CD14-positive monocyte (primary cell): ENCODE data around the gene BLCAP. TPM values are rescaled to one million over a fixed set of nuclear protein-coding genes. Genes with fewer than 3 reads are reported as not detected.

Experiments
- DNase-seq, 3 donors: peaks; one replicate each; pipeline ENCODE4 v3.0.0-alpha.2; 2011 to 2022
- H2AFZ ChIP-seq: 2 replicates; pipeline ENCODE4 v1.6.0; 2012; ENCODE audit warnings: mild to moderate bottlenecking, low read depth, low read length, inconsistent platforms; ENCODE audit not compliant: insufficient read depth, poor library complexity, severe bottlenecking
- H3K27ac ChIP-seq, 2 donors: 1 replicate in 1 of 2; 2 replicates in 1 of 2; pipeline ENCODE4 v1.5.1; 2012 to 2013; ENCODE audit warnings: low read length in 2 of 2, control low read depth in 1 of 2, inconsistent platforms in 1 of 2, low read depth in 1 of 2, mild to moderate bottlenecking in 1 of 2
- H3K27me3 ChIP-seq, 2 donors: one replicate each; pipeline versions ENCODE4 v1.6.0 to v1.6.1; 2011 to 2013; ENCODE audit warnings: low read length in 2 of 2; ENCODE audit not compliant: control insufficient read depth in 2 of 2, insufficient read depth in 2 of 2
- H3K36me3 ChIP-seq, 2 donors: replicated peaks in 1 of 2; 1 replicate in 1 of 2; 2 replicates in 1 of 2; pipeline versions ENCODE4 v1.5.1 to v1.6.1; 2012 to 2013; ENCODE audit warnings: low read length in 2 of 2, control low read depth in 1 of 2, inconsistent platforms in 1 of 2, mild to moderate bottlenecking in 1 of 2; ENCODE audit not compliant: insufficient read depth in 2 of 2, control insufficient read depth in 1 of 2
- H3K4me1 ChIP-seq, 2 donors: 1 replicate in 1 of 2; 2 replicates in 1 of 2; pipeline versions ENCODE4 v1.5.1 to v1.6.1; 2012 to 2013; ENCODE audit warnings: low read length in 2 of 2, control low read depth in 1 of 2, inconsistent platforms in 1 of 2, mild to moderate bottlenecking in 1 of 2, moderate library complexity in 1 of 2; ENCODE audit not compliant: insufficient read depth in 2 of 2, control insufficient read depth in 1 of 2
- H3K4me2 ChIP-seq: replicated peaks from 2 replicates; pipeline ENCODE3; 2012; ENCODE audit warnings: low read length, moderate library complexity, mild to moderate bottlenecking; ENCODE audit not compliant: poor library complexity, severe bottlenecking; ENCODE audit errors: extremely low read depth
- H3K4me3 ChIP-seq, 3 experiments: fragments of 200-600 bp in 1 of 3; sonication (generic) in 1 of 3; replicated peaks in 1 of 3; 1 replicate in 2 of 3; 2 replicates in 1 of 3; pipeline ENCODE4 v1.5.1; 2011 to 2013; ENCODE audit warnings: low read length in 3 of 3, mild to moderate bottlenecking in 3 of 3, control low read depth in 2 of 3, low read depth in 2 of 3, inconsistent platforms in 1 of 3, moderate library complexity in 1 of 3
- H3K79me2 ChIP-seq: 2 replicates; pipeline ENCODE4 v1.6.0; 2012; ENCODE audit warnings: mild to moderate bottlenecking, control low read depth, inconsistent platforms, low read length, moderate library complexity; ENCODE audit not compliant: insufficient read depth
- H3K9ac ChIP-seq: 2 replicates; pipeline ENCODE4 v1.6.0; 2017; ENCODE audit warnings: low read length, mild to moderate bottlenecking; ENCODE audit not compliant: insufficient read depth, poor library complexity, severe bottlenecking
- H3K9me3 ChIP-seq, 2 donors: replicated peaks in 1 of 2; 1 replicate in 1 of 2; 2 replicates in 1 of 2; pipeline versions ENCODE4 v1.5.1 to v1.6.1; 2012 to 2013; ENCODE audit warnings: low read length in 2 of 2, control low read depth in 1 of 2; ENCODE audit not compliant: control insufficient read depth in 1 of 2, insufficient read depth in 1 of 2
- H4K20me1 ChIP-seq: 2 replicates; pipeline ENCODE4 v1.6.0; 2012; ENCODE audit warnings: mild to moderate bottlenecking, low read length, control low read depth, moderate library complexity; ENCODE audit not compliant: insufficient read depth
- H3K27ac Mint-ChIP-seq, 7 donors: one replicate each; pipeline ENCODE4 v1.8.0; 2020; ENCODE audit warnings: mild to moderate bottlenecking in 7 of 7, mixed read lengths in 7 of 7, moderate library complexity in 6 of 7, inconsistent platforms in 2 of 7
- H3K27me3 Mint-ChIP-seq, 3 donors: one replicate each; pipeline ENCODE4 v1.8.0; 2021 to 2022; ENCODE audit warnings: low read depth in 3 of 3, mild to moderate bottlenecking in 3 of 3, mixed read lengths in 3 of 3, moderate library complexity in 3 of 3, inconsistent platforms in 1 of 3
- H3K36me3 Mint-ChIP-seq, 2 donors: one replicate each; pipeline ENCODE4 v1.8.0; 2020; ENCODE audit warnings: mixed read lengths in 2 of 2, inconsistent platforms in 1 of 2, mild to moderate bottlenecking in 1 of 2
- H3K4me1 Mint-ChIP-seq: one replicate; pipeline ENCODE4 v1.8.0; 2020; ENCODE audit warnings: mild to moderate bottlenecking, mixed read lengths
- H3K4me3 Mint-ChIP-seq, 2 donors: one replicate each; pipeline ENCODE4 v1.8.0; 2020; ENCODE audit warnings: mild to moderate bottlenecking in 2 of 2, mixed read lengths in 2 of 2, moderate library complexity in 1 of 2
- H3K9me3 Mint-ChIP-seq, 7 donors: one replicate each; pipeline ENCODE4 v1.8.0; 2020 to 2022; ENCODE audit warnings: mixed read lengths in 7 of 7, mild to moderate bottlenecking in 6 of 7, moderate library complexity in 6 of 7, inconsistent platforms in 2 of 7
- CTCF ChIP-seq: fragments of 200-600 bp; IDR thresholded peaks from one replicate; pipeline ENCODE4 v1.8.0; 2022; ENCODE audit warnings: antibody characterized with exemption, mild to moderate bottlenecking
- WGBS: methylation state at CpG from one replicate; pipeline ENCODE4 v1.1.5; 2013; ENCODE audit warnings: missing lambda C conversion rate; ENCODE audit not compliant: insufficient coverage; 5-methylcytosine and 5-hydroxymethylcytosine counted together
- intact Hi-C, 2 donors: fragments of 100-400 bp; cut with micrococcal nuclease; formaldehyde crosslinking; loops; one replicate each; pipeline versions ENCODE4 v1.15.0 to v1.15.1; 2023
- polyA plus RNA-seq, 3 donors: library from polyadenylated mRNA; depleted of rRNA in 1 of 3; unstranded in 2 of 3; stranded (reverse) in 1 of 3; fragments of 300-500 nt in 2 of 3; fragments of >200 nt in 1 of 3; fragmentation: Illumina TruSeq in 2 of 3; gene quantifications; 1 replicate in 2 of 3; 2 replicates in 1 of 3; pipeline ENCODE4 v1.2.3, GENCODE V29; 2012 to 2021

BLCAP gene
- polyA plus RNA-seq, 3 donors = 45.3 to 54.5 (median 53.3) TPM

- intact Hi-C loops = loop anchor here (5.0 to 10.0 kb wide), 3 partner anchors 428 to 658 kb away; no protein-coding TSS in a partner anchor
- Mint-ChIP-seq H3K4me3 (peak overlapping the region in 1 of 2 donors; percentile 68), H3K36me3 (no peaks in the 10 kb centered on the region), H3K4me1 (peaks cover 6% of the 10 kb centered on the region), H3K27ac (no peak overlapping the region), H3K27me3 (peaks cover 40 to 71% (median 41%) of the 10 kb centered on the region in 3 donors), H3K9me3 (peaks cover 0 to 3% (median 0%) of the 10 kb centered on the region in 7 donors)
- TF ChIP-seq CTCF = peak; percentile 93
- no peaks in the 10 kb centered on the region for H4K20me1 ChIP-seq
- peaks cover 9 to 38% of the 10 kb centered on the region in 2 donors for H3K27me3 ChIP-seq
- no peak overlapping the region for H3K4me3 ChIP-seq
- 10% methylated on average over 14 of the region's 34 CpGs for WGBS
- H3K27ac ChIP-seq = no peak overlapping the region
- no peak overlapping the region for H2AFZ ChIP-seq
- H3K36me3 ChIP-seq = no peaks in the 10 kb centered on the region
- DNase-seq = peak in 2 of 3 donors; percentile 15 to 23
- H3K9me3 ChIP-seq = no peaks in the 10 kb centered on the region
- H3K4me2 ChIP-seq = no peak overlapping the region
- no peaks in the 10 kb centered on the region for H3K79me2 ChIP-seq
- H3K4me1 ChIP-seq = no peaks in the 10 kb centered on the region
- H3K9ac ChIP-seq = peak overlapping the region; percentile 15
Measured at GRCh38 chr20:37564388-37565133, 36.9 kb upstream of the BLCAP start.

GRCh38 chr20:37564016-37564387, 36.3 kb upstream of the BLCAP start:
- Histone ChIP-seq H3K27ac (no peak overlapping the region), H2AFZ (no peak overlapping the region), H3K4me3 (no peak overlapping the region), H3K9ac (no peak overlapping the region), H3K79me2 (no peaks in the 10 kb centered on the region), H3K27me3 (peaks cover 9 to 38% of the 10 kb centered on the region in 2 donors), H3K36me3 (no peaks in the 10 kb centered on the region), H3K4me2 (no peak overlapping the region), H4K20me1 (no peaks in the 10 kb centered on the region), H3K4me1 (no peaks in the 10 kb centered on the region), H3K9me3 (no peaks in the 10 kb centered on the region)
- Mint-ChIP-seq H3K9me3 (peaks cover 0 to 1% (median 0%) of the 10 kb centered on the region in 7 donors), H3K27ac (no peak overlapping the region), H3K27me3 (peaks cover 40 to 72% (median 41%) of the 10 kb centered on the region in 3 donors), H3K36me3 (no peaks in the 10 kb centered on the region), H3K4me3 (no peak overlapping the region), H3K4me1 (peaks cover 6% of the 10 kb centered on the region)
- no peak for TF ChIP-seq CTCF
- WGBS = 47% methylated on average over 10 of the region's 19 CpGs
- no peak for DNase-seq
- intact Hi-C loops = loop anchor here (5.0 to 10.0 kb wide), 2 partner anchors 431 to 658 kb away; no protein-coding TSS in a partner anchor
